GM23338 (cell line): ENCODE results near the gene KRTAP2-4. TPM values are rescaled to one million over a fixed set of nuclear protein-coding genes. Genes with fewer than 3 reads are reported as not detected.

Source experiments
- ATAC-seq: fragments of 200-7000 bp; cut with Tn5 transposase; 3 replicates; pipeline ENCODE4 v1.9.1; 2020
- DNase-seq: peaks from one replicate; pipeline ENCODE4 v3.0.0-alpha.2; 2015; ENCODE audit warnings: low spot score
- H2AFZ ChIP-seq: fragments of 200-600 bp; sonication (generic); 2 replicates; pipeline ENCODE4 v1.8.0; 2016; ENCODE audit warnings: antibody characterized with exemption, mild to moderate bottlenecking, moderate library complexity
- H3F3A ChIP-seq: fragments of 200-600 bp; sonication (generic); replicated peaks from 2 replicates; pipeline ENCODE4 v1.8.0; 2017; ENCODE audit warnings: antibody characterized with exemption, mixed run types, low read depth
- H3K27ac ChIP-seq: fragments of 200-600 bp; sonication (generic); 2 replicates; pipeline ENCODE4 v1.6.1; 2016; ENCODE audit warnings: low read depth
- H3K27me3 ChIP-seq: fragments of 200-600 bp; sonication (generic); 2 replicates; pipeline ENCODE4 v1.8.0; 2016; ENCODE audit warnings: mild to moderate bottlenecking, mixed run types, moderate library complexity; ENCODE audit not compliant: insufficient read depth
- H3K36me3 ChIP-seq: fragments of 200-600 bp; sonication (generic); 2 replicates; pipeline ENCODE4 v1.8.0; 2016; ENCODE audit warnings: mild to moderate bottlenecking; ENCODE audit not compliant: insufficient read depth
- H3K4me1 ChIP-seq: fragments of 200-600 bp; sonication (generic); 2 replicates; pipeline ENCODE4 v1.8.0; 2016; ENCODE audit warnings: mild to moderate bottlenecking, moderate library complexity; ENCODE audit not compliant: insufficient read depth
- H3K4me2 ChIP-seq: fragments of 200-600 bp; sonication (generic); 2 replicates; pipeline ENCODE4 v1.7.1; 2017; ENCODE audit warnings: mixed run types
- H3K4me3 ChIP-seq: fragments of 200-600 bp; sonication (generic); 2 replicates; pipeline ENCODE4 v1.6.1; 2016; ENCODE audit warnings: mixed run types
- H3K79me2 ChIP-seq: fragments of 200-600 bp; sonication (generic); replicated peaks from 2 replicates; pipeline ENCODE4 v1.8.0; 2017; ENCODE audit warnings: mild to moderate bottlenecking; ENCODE audit not compliant: insufficient read depth
- H3K9me2 ChIP-seq: fragments of 200-600 bp; sonication (generic); 2 replicates; pipeline ENCODE4 v1.8.0; 2017; ENCODE audit not compliant: insufficient read depth
- H4K20me1 ChIP-seq: fragments of 200-600 bp; sonication (generic); replicated peaks from 2 replicates; pipeline ENCODE4 v1.8.0; 2017; ENCODE audit warnings: mild to moderate bottlenecking; ENCODE audit not compliant: insufficient read depth
- H3K27ac Mint-ChIP-seq: 2 replicates; pipeline ENCODE4 v1.8.0; 2020; ENCODE audit warnings: inconsistent platforms, mild to moderate bottlenecking, moderate library complexity, mixed read lengths
- H3K27me3 Mint-ChIP-seq: 3 replicates; pipeline ENCODE4 v1.8.0; 2022; ENCODE audit warnings: low read depth, mild to moderate bottlenecking, moderate library complexity, mixed read lengths, inconsistent platforms; ENCODE audit not compliant: insufficient read depth, poor library complexity
- H3K36me3 Mint-ChIP-seq: 3 replicates; pipeline ENCODE4 v1.8.0; 2021; ENCODE audit warnings: low read depth, mild to moderate bottlenecking, inconsistent platforms, moderate library complexity, mixed read lengths
- H3K4me1 Mint-ChIP-seq: 3 replicates; pipeline ENCODE4 v1.8.0; 2020; ENCODE audit warnings: mild to moderate bottlenecking, inconsistent platforms, mixed read lengths
- H3K4me3 Mint-ChIP-seq: 3 replicates; pipeline ENCODE4 v1.8.0; 2021; ENCODE audit warnings: moderate library complexity, mild to moderate bottlenecking, inconsistent platforms, mixed read lengths
- H3K9me3 Mint-ChIP-seq: 3 replicates; pipeline ENCODE4 v1.8.0; 2020; ENCODE audit warnings: moderate library complexity, mild to moderate bottlenecking, inconsistent platforms, mixed read lengths
- CREB1 ChIP-seq: fragments of 250-450 bp; sonication (Bioruptor Pico); IDR thresholded peaks from 2 replicates; pipeline ENCODE4 v1.5.0; 2020; ENCODE audit warnings: low read depth, mild to moderate bottlenecking, moderate library complexity
- CTCF ChIP-seq, 2 experiments: fragments of 200-600 bp in 1 of 2; sonication (generic) in 1 of 2; conservative IDR thresholded peaks; 2 replicates each; pipeline versions ENCODE4 v1.5.1 to v1.6.1; 2016 to 2017; ENCODE audit warnings: antibody characterized with exemption in 2 of 2, low read depth in 2 of 2, mild to moderate bottlenecking in 2 of 2, moderate library complexity in 1 of 2
- ETS1 ChIP-seq: IDR thresholded peaks from 2 replicates; pipeline ENCODE4 v1.6.1; 2016; ENCODE audit warnings: antibody characterized with exemption
- EZH2 ChIP-seq: fragments of 200-600 bp; sonication (generic); IDR thresholded peaks from one replicate; pipeline ENCODE4 v1.8.0; 2017; ENCODE audit warnings: antibody characterized with exemption, mild to moderate bottlenecking, low read depth; ENCODE audit not compliant: unreplicated experiment
- EZH2phosphoT487 ChIP-seq: fragments of 200-600 bp; sonication (generic); IDR thresholded peaks from one replicate; pipeline ENCODE4 v1.8.1; 2018; ENCODE audit warnings: antibody characterized with exemption; ENCODE audit not compliant: unreplicated experiment
- JUNB ChIP-seq: IDR thresholded peaks from one replicate; pipeline ENCODE4 v1.6.1; 2016; ENCODE audit warnings: antibody characterized with exemption; ENCODE audit not compliant: unreplicated experiment
- NANOG ChIP-seq: IDR thresholded peaks from 2 replicates; pipeline ENCODE4 v1.6.1; 2016; ENCODE audit warnings: antibody characterized with exemption, borderline replicate concordance
- POLR2AphosphoS5 ChIP-seq: IDR thresholded peaks from 2 replicates; pipeline ENCODE4 v1.6.1; 2016; ENCODE audit warnings: antibody characterized with exemption, low read depth
- REST ChIP-seq: IDR thresholded peaks from one replicate; pipeline ENCODE4 v1.6.1; 2018; ENCODE audit warnings: antibody characterized with exemption; ENCODE audit not compliant: unreplicated experiment
- STAT1 ChIP-seq: IDR thresholded peaks from one replicate; pipeline ENCODE4 v1.6.1; 2016; ENCODE audit warnings: antibody characterized with exemption; ENCODE audit not compliant: unreplicated experiment
- ZNF114 ChIP-seq: fragments of 250-450 bp; sonication (Bioruptor Pico); IDR thresholded peaks from 2 replicates; pipeline ENCODE4 v1.5.0; 2020; ENCODE audit warnings: mild to moderate bottlenecking, moderate library complexity
- ZNF331 ChIP-seq: fragments of 250-450 bp; sonication (Bioruptor Pico); IDR thresholded peaks from 2 replicates; pipeline ENCODE4 v1.5.0; 2020; ENCODE audit warnings: low read depth, mild to moderate bottlenecking, moderate library complexity
- ZNF462 ChIP-seq: fragments of 250-450 bp; sonication (Bioruptor Pico); IDR thresholded peaks from 2 replicates; pipeline ENCODE4 v1.5.0; 2020; ENCODE audit warnings: mild to moderate bottlenecking, moderate library complexity
- polyA plus RNA-seq: library from polyadenylated mRNA; unstranded; fragments of >200 nt; fragmentation: Nextera tagmentation; extraction: Ambion mirVana; gene quantifications from 2 replicates; pipeline ENCODE4 v1.2.1, GENCODE V29; 2016
- total RNA-seq: library from RNA; depleted of rRNA; stranded (reverse); fragments of >200 nt; shearing (Covaris generic); gene quantifications from 2 replicates; pipeline ENCODE4 v1.2.3, GENCODE V29; 2014

Gene KRTAP2-4
- total and polyA plus RNA-seq, 2 experiments from 2014 or later = not detected

GRCh38 chr17:41048441-41048840 is 17.2 kb downstream of the KRTAP2-4 start:
- peaks cover 2% of the 10 kb centered on the region; the same call in 1 of the 3 replicates for H3K9me3 Mint-ChIP-seq

More at GRCh38 chr17:41048441-41048840, 17.2 kb downstream of the KRTAP2-4 start:
- Mint-ChIP-seq H3K4me1 (peaks cover 16% of the 10 kb centered on the region), H3K27ac (no peak overlapping the region), H3K4me3 (no peak overlapping the region), H3K36me3 (0 out of 3 replicates have a peak, but pooled peaks cover under 1% of the 10 kb centered on the region), H3K27me3 (peaks cover 2% of the 10 kb centered on the region)
- Histone ChIP-seq H3K36me3 (no peaks in the 10 kb centered on the region), H4K20me1 (no peaks in the 10 kb centered on the region), H3K4me2 (no peak overlapping the region), H3K27me3 (no peaks in the 10 kb centered on the region), H3K9me2 (no peaks in the 10 kb centered on the region), H3K27ac (no peak overlapping the region), H3K4me1 (peaks cover 8% of the 10 kb centered on the region), H3F3A (no peaks in the 10 kb centered on the region), H3K4me3 (no peak overlapping the region), H2AFZ (no peak overlapping the region; the same call in 1 of the 2 replicates), H3K79me2 (no peaks in the 10 kb centered on the region)
- DNase-seq (no peak), ATAC-seq (no peak)
- TF ChIP-seq REST (no peak), ZNF462 (CRISPR knock-in tag) (no peak), ZNF114 (CRISPR knock-in tag) (no peak), CREB1 (no peak), JUNB (no peak), EZH2 (no peak), EZH2phosphoT487 (no peak), ZNF331 (no peak), STAT1 (no peak), CTCF (conservative IDR thresholded peaks at IDR 0.05; ENCODE audit: low read depth in 2 of 2) (no peak), ETS1 (no peak), NANOG (no peak), POLR2AphosphoS5 (no peak)
